HG03457 (cell line): ENCODE measurements around the gene SCN9A.
"Not testable (repeated sequence)": the region's sequence is repeated elsewhere in the genome, so short reads cannot be mapped to it uniquely, and the experiment has no call there.

Experiments used
- ATAC-seq: cut with Tn5 transposase; IDR thresholded peaks from one replicate; pipeline ENCODE4 v1.9.1; 2021; ENCODE audit warnings: moderate number of reproducible peaks; ENCODE audit not compliant: unreplicated experiment

SCN9A gene

GRCh38 chr2:166375195-166375735, 479 bp downstream of the SCN9A start:
- ATAC-seq: no peak

- ATAC-seq: no peak
Measured at GRCh38 chr2:166373951-166374350, 1.8 kb downstream of the SCN9A start.

- no peak for ATAC-seq
Measured at GRCh38 chr2:166373539-166373938, 2.2 kb downstream of the SCN9A start.

GRCh38 chr2:166373105-166373504, 2.6 kb downstream of the SCN9A start:
- no peak for ATAC-seq

- ATAC-seq: no peak
Measured at GRCh38 chr2:166372046-166372445, 3.7 kb downstream of the SCN9A start.

GRCh38 chr2:166365803-166366420, 9.8 kb downstream of the SCN9A start:
- no peak for ATAC-seq

- no peak for ATAC-seq
Measured at GRCh38 chr2:166365239-166365638, 10.5 kb downstream of the SCN9A start.

- no peak for ATAC-seq
Measured at GRCh38 chr2:166364476-166365161, 11.1 kb downstream of the SCN9A start.

- no peak for ATAC-seq
Measured at GRCh38 chr2:166361351-166362153, 14.2 kb downstream of the SCN9A start.

- no peak for ATAC-seq
Measured at GRCh38 chr2:166360906-166361305, 14.8 kb downstream of the SCN9A start.

GRCh38 chr2:166360426-166360825, 15.3 kb downstream of the SCN9A start:
- ATAC-seq: no peak

GRCh38 chr2:166357950-166358321, 17.8 kb downstream of the SCN9A start:
- not testable (repeated sequence) for ATAC-seq

GRCh38 chr2:166357068-166357949, 18.4 kb downstream of the SCN9A start:
- ATAC-seq: no peak

- no peak for ATAC-seq
Measured at GRCh38 chr2:166351319-166351718, 24.4 kb downstream of the SCN9A start.

GRCh38 chr2:166350525-166350924, 25.2 kb downstream of the SCN9A start:
- ATAC-seq: no peak

- no peak for ATAC-seq
Measured at GRCh38 chr2:166344286-166345113, 31.2 kb downstream of the SCN9A start.

- no peak for ATAC-seq
Measured at GRCh38 chr2:166343467-166343866, 32.3 kb downstream of the SCN9A start.

GRCh38 chr2:166341426-166341825, 34.3 kb downstream of the SCN9A start:
- no peak for ATAC-seq

GRCh38 chr2:166338831-166339339, 36.9 kb downstream of the SCN9A start:
- no peak for ATAC-seq

- ATAC-seq: no peak
Measured at GRCh38 chr2:166337932-166338331, 37.8 kb downstream of the SCN9A start.
